ENCODE data around the gene TDRD1. TPM values are rescaled to one million over a fixed set of nuclear protein-coding genes. Genes with fewer than 3 reads are reported as not detected.

Gene TDRD1
- polyA plus RNA-seq, 1 donor from 2014 or later = not detected

DNA sequence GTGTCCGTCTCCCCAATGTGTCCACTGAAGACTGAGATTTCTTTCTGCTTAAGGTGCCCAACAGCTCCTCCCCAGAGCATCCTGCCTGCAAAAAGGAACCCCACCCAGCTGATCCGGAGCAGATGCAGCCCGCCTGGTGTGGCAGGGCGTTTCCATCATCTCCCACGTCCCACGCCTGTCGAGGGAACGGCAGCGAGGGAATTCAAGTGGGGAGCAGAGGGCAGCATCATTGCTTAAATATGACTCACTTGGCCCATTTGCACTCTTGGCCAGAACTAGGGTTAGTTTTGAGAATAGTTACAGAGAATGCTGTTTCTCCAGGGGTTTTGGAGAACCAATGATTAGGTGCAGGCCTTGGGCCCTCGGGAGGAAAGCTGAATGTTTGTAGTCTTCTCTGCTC, 80.7 kb downstream of the TDRD1 start:
- H3K9ac ChIP-seq (ENCODE audit: low read length) = no peak overlapping the region
- H4K20me1 ChIP-seq (ENCODE audit: insufficient read depth) = no peaks in the 10 kb centered on the region
- H3K9me3 ChIP-seq (ENCODE audit: low read length) = no peaks in the 10 kb centered on the region
- no peak for TF ChIP-seq POLR2AphosphoS5 (IDR thresholded peaks at IDR 0.05)
- no peak for TF ChIP-seq EP300 (conservative IDR thresholded peaks at IDR 0.05; ENCODE audit: poor library complexity, severe bottlenecking)
- no peak for TF ChIP-seq EZH2 (IDR thresholded peaks at IDR 0.05; ENCODE audit: borderline replicate concordance, insufficient read depth, low read length, poor library complexity, severe bottlenecking)
- TF ChIP-seq RAD21 (conservative IDR thresholded peaks at IDR 0.05) = no peak
- TF ChIP-seq, protein P1, sequence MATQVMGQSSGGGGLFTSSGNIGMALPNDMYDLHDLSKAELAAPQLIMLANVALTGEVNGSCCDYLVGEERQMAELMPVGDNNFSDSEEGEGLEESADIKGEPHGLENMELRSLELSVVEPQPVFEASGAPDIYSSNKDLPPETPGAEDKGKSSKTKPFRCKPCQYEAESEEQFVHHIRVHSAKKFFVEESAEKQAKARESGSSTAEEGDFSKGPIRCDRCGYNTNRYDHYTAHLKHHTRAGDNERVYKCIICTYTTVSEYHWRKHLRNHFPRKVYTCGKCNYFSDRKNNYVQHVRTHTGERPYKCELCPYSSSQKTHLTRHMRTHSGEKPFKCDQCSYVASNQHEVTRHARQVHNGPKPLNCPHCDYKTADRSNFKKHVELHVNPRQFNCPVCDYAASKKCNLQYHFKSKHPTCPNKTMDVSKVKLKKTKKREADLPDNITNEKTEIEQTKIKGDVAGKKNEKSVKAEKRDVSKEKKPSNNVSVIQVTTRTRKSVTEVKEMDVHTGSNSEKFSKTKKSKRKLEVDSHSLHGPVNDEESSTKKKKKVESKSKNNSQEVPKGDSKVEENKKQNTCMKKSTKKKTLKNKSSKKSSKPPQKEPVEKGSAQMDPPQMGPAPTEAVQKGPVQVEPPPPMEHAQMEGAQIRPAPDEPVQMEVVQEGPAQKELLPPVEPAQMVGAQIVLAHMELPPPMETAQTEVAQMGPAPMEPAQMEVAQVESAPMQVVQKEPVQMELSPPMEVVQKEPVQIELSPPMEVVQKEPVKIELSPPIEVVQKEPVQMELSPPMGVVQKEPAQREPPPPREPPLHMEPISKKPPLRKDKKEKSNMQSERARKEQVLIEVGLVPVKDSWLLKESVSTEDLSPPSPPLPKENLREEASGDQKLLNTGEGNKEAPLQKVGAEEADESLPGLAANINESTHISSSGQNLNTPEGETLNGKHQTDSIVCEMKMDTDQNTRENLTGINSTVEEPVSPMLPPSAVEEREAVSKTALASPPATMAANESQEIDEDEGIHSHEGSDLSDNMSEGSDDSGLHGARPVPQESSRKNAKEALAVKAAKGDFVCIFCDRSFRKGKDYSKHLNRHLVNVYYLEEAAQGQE (IDR thresholded peaks at IDR 0.05; ENCODE audit: borderline replicate concordance) = no peak
- TF ChIP-seq, protein P2, sequence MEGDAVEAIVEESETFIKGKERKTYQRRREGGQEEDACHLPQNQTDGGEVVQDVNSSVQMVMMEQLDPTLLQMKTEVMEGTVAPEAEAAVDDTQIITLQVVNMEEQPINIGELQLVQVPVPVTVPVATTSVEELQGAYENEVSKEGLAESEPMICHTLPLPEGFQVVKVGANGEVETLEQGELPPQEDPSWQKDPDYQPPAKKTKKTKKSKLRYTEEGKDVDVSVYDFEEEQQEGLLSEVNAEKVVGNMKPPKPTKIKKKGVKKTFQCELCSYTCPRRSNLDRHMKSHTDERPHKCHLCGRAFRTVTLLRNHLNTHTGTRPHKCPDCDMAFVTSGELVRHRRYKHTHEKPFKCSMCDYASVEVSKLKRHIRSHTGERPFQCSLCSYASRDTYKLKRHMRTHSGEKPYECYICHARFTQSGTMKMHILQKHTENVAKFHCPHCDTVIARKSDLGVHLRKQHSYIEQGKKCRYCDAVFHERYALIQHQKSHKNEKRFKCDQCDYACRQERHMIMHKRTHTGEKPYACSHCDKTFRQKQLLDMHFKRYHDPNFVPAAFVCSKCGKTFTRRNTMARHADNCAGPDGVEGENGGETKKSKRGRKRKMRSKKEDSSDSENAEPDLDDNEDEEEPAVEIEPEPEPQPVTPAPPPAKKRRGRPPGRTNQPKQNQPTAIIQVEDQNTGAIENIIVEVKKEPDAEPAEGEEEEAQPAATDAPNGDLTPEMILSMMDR (IDR thresholded peaks at IDR 0.05; ENCODE audit: poor library complexity, severe bottlenecking) = no peak
- no peak for TF ChIP-seq MXI1 (conservative IDR thresholded peaks at IDR 0.05; ENCODE audit: poor library complexity, severe bottlenecking)
- no peak for TF ChIP-seq TAF1 (IDR thresholded peaks at IDR 0.05; ENCODE audit: low read depth)
- TF ChIP-seq SMC3 (conservative IDR thresholded peaks at IDR 0.05; ENCODE audit: poor library complexity) = no peak
- H2AFZ ChIP-seq (ENCODE audit: low read depth, low read length) = no peak overlapping the region
- H3F3A ChIP-seq (ENCODE audit: insufficient read depth, low read length, poor library complexity, severe bottlenecking) = no peaks in the 10 kb centered on the region
- H3K9me2 ChIP-seq (ENCODE audit: insufficient read depth, low read length) = no peaks in the 10 kb centered on the region
- no peak overlapping the region for H3K27ac ChIP-seq (ENCODE audit: low read length)
- no peaks in the 10 kb centered on the region for H3K36me3 ChIP-seq (ENCODE audit: insufficient read depth, low read length)
- no peak overlapping the region for H3K4me3 ChIP-seq (ENCODE audit: low read length)
- no peaks in the 10 kb centered on the region for H3K27me3 ChIP-seq (ENCODE audit: insufficient read depth, low read depth, low read length)
- no peak overlapping the region for H3K4me2 ChIP-seq (ENCODE audit: low read length)
- H3K79me2 ChIP-seq (replicated peaks; ENCODE audit: insufficient read depth, low read length) = no peaks in the 10 kb centered on the region

GRCh38 chr10:114260366-114260765, 81.2 kb downstream of the TDRD1 start:
- H4K20me1 ChIP-seq (ENCODE audit: insufficient read depth) = no peaks in the 10 kb centered on the region
- no peaks in the 10 kb centered on the region for H3F3A ChIP-seq (ENCODE audit: insufficient read depth, low read length, poor library complexity, severe bottlenecking)
- no peak overlapping the region for H3K4me3 ChIP-seq (ENCODE audit: low read length)
- no peaks in the 10 kb centered on the region for H3K27me3 ChIP-seq (ENCODE audit: insufficient read depth, low read depth, low read length)
- no peaks in the 10 kb centered on the region for H3K79me2 ChIP-seq (replicated peaks; ENCODE audit: insufficient read depth, low read length)
- H3K4me2 ChIP-seq (ENCODE audit: low read length) = no peak overlapping the region
- TF ChIP-seq, protein P2 (IDR thresholded peaks at IDR 0.05; ENCODE audit: poor library complexity, severe bottlenecking) = no peak
- TF ChIP-seq RAD21 (conservative IDR thresholded peaks at IDR 0.05) (no peak), SMC3 (conservative IDR thresholded peaks at IDR 0.05; ENCODE audit: poor library complexity) (no peak), MXI1 (conservative IDR thresholded peaks at IDR 0.05; ENCODE audit: poor library complexity, severe bottlenecking) (no peak), EZH2 (IDR thresholded peaks at IDR 0.05; ENCODE audit: borderline replicate concordance, insufficient read depth, low read length, poor library complexity, severe bottlenecking) (no peak), TAF1 (IDR thresholded peaks at IDR 0.05; ENCODE audit: low read depth) (no peak)
- H3K27ac ChIP-seq (ENCODE audit: low read length) = no peak overlapping the region
- no peaks in the 10 kb centered on the region for H3K9me3 ChIP-seq (ENCODE audit: low read length)
- no peak overlapping the region for H2AFZ ChIP-seq (ENCODE audit: low read depth, low read length)
- no peaks in the 10 kb centered on the region for H3K36me3 ChIP-seq (ENCODE audit: insufficient read depth, low read length)
- H3K9me2 ChIP-seq (ENCODE audit: insufficient read depth, low read length) = no peaks in the 10 kb centered on the region
- H3K9ac ChIP-seq (ENCODE audit: low read length) = no peak overlapping the region
